Osteoblast (primary cell): ENCODE results near the gene LMX1B. TPM values are rescaled to one million over a fixed set of nuclear protein-coding genes. Genes with fewer than 3 reads are reported as not detected.

Experiments used
- DNase-seq: peaks from one replicate; pipeline ENCODE4 v3.0.0; 2011; ENCODE audit warnings: low spot score, mixed read lengths; ENCODE audit not compliant: insufficient read length; ENCODE audit errors: missing footprints
- H2AFZ ChIP-seq: 2 replicates; pipeline ENCODE4 v1.6.0; 2011; ENCODE audit warnings: mild to moderate bottlenecking, low read length
- H3K27ac ChIP-seq: 2 replicates; pipeline ENCODE4 v1.5.1; 2011; ENCODE audit warnings: mild to moderate bottlenecking, low read depth, low read length, moderate library complexity
- H3K27me3 ChIP-seq: 2 replicates; pipeline ENCODE4 v1.6.0; 2012; ENCODE audit warnings: mild to moderate bottlenecking, control low read depth, inconsistent platforms, low read length, moderate library complexity; ENCODE audit not compliant: insufficient read depth
- H3K36me3 ChIP-seq: 2 replicates; pipeline ENCODE4 v1.5.1; 2011; ENCODE audit warnings: mild to moderate bottlenecking, low read length, control low read depth, moderate library complexity; ENCODE audit not compliant: insufficient read depth
- H3K4me1 ChIP-seq: 2 replicates; pipeline ENCODE4 v1.5.1; 2011; ENCODE audit warnings: mild to moderate bottlenecking, low read length, control low read depth, moderate library complexity; ENCODE audit not compliant: insufficient read depth
- H3K4me2 ChIP-seq: 2 replicates; pipeline ENCODE4 v1.6.0; 2011; ENCODE audit warnings: mild to moderate bottlenecking, low read length; ENCODE audit not compliant: insufficient read depth
- H3K4me3 ChIP-seq: fragments of 200-600 bp; sonication (generic); 3 replicates; pipeline ENCODE4 v1.5.1; 2012; ENCODE audit warnings: mild to moderate bottlenecking, low read length, inconsistent platforms; ENCODE audit not compliant: insufficient read depth
- H3K79me2 ChIP-seq: 2 replicates; pipeline ENCODE4 v1.6.0; 2012; ENCODE audit warnings: mild to moderate bottlenecking, low read length, control low read depth, inconsistent platforms; ENCODE audit not compliant: insufficient read depth
- H3K9me3 ChIP-seq: 2 replicates; pipeline ENCODE4 v1.5.1; 2011; ENCODE audit warnings: low read depth, low read length, control low read depth
- H4K20me1 ChIP-seq: 2 replicates; pipeline ENCODE4 v1.6.0; 2012; ENCODE audit warnings: mild to moderate bottlenecking, low read length, control low read depth; ENCODE audit not compliant: insufficient read depth
- total RNA-seq: library from RNA; depleted of rRNA; stranded (reverse); fragments of >200 nt; gene quantifications from 2 replicates; pipeline ENCODE4 v1.2.3, GENCODE V29; 2012
- TF ChIP-seq, protein P1 (sequence below): IDR thresholded peaks from 2 replicates; pipeline ENCODE4 v1.5.1; 2011; ENCODE audit warnings: mild to moderate bottlenecking, low read depth, low read length, moderate library complexity; ENCODE audit errors: extremely low read depth

LMX1B gene
- total RNA-seq, 1 donor: under 0.01 TPM

DNA sequence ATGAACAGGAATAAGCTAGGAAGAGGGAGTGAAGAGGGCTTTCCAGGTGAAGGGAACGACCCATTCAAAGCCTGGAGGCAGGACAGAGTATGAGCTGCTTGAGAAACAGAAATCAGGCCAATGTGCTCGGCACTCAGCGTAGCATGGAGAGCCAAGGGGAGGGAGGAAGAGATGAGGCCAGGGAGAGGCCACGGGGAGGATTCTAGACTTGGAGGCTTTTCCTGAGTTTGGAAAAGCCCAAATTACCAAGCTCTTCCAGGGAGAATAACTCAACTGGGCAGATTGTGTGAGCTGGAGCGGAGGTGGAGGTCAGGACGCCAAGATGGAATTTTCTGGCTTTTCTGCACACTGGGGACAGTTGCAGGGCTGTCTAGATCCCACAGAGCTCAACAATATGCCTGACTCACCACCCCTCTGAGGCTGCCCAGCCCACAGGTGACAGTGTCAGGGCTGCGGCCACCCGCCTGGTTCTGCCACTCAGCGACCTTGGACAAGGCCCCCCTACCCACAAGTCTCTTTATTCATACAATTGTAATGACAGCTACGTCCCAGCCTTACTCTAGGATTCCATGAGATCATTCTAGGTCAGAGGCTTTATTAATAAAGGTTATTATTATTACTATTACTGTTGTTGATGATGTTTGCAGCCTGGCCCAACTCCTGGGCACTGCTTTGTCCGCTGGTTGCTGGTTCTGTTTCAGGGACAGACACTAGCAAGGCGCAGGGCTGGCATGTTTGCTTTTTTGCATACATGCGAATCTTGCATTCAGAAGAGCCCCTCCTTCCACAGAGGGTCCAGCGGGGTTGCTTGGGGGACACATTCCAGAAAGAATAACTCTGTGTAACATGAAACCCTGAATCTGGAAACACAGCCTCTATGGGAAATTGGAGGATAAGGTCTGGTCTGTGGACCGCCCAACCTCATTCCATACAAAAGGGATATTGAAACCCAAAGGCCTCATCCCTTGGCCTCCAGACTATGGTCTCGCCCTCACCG lies 9.4 kb upstream of the LMX1B start:
- TF ChIP-seq, protein P1, sequence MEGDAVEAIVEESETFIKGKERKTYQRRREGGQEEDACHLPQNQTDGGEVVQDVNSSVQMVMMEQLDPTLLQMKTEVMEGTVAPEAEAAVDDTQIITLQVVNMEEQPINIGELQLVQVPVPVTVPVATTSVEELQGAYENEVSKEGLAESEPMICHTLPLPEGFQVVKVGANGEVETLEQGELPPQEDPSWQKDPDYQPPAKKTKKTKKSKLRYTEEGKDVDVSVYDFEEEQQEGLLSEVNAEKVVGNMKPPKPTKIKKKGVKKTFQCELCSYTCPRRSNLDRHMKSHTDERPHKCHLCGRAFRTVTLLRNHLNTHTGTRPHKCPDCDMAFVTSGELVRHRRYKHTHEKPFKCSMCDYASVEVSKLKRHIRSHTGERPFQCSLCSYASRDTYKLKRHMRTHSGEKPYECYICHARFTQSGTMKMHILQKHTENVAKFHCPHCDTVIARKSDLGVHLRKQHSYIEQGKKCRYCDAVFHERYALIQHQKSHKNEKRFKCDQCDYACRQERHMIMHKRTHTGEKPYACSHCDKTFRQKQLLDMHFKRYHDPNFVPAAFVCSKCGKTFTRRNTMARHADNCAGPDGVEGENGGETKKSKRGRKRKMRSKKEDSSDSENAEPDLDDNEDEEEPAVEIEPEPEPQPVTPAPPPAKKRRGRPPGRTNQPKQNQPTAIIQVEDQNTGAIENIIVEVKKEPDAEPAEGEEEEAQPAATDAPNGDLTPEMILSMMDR: no peak
- peaks cover 30% of the 10 kb centered on the region for H3K27me3 ChIP-seq

DNA sequence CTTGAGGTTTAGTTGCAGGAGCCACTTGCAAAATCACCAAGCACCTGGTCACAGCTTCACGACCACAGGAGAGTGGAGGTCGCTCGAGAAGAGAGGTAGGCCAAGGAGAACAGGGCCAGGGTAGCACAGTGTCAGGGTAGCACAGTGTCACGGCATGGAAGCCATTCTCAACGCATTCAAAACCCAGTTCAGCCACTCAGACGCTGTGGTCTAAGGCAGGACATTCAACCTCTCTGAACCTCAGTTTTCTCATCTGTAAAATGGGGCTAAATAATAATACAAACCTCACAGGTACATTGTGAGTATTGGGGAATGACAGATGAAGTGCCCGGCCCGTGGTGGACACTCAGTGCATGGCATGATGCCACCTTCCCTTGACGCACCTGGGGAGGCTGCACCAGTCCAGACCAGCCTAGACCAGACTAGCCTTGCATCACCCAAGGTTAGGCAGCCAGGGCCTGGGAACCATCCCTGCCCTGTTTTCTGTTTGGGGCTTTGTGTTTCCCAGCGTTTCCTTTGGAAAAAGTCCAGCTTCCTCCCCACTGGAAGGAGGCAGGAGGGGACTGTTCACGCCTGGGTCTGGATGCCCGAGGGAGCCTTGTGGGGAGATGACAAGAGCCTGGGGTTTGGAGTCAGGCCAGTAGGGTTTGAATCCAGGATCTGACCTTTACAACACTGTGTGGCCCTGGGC lies 7.8 kb upstream of the LMX1B start:
- Histone ChIP-seq H3K9me3 (no peaks in the 10 kb centered on the region), H3K4me3 (no peak overlapping the region), H3K4me2 (no peak overlapping the region), H2AFZ (no peak overlapping the region), H4K20me1 (no peaks in the 10 kb centered on the region), H3K4me1 (no peaks in the 10 kb centered on the region), H3K36me3 (no peaks in the 10 kb centered on the region), H3K79me2 (no peaks in the 10 kb centered on the region), H3K27ac (no peak overlapping the region), H3K27me3 (peaks cover 45% of the 10 kb centered on the region)
- TF ChIP-seq, protein P1: no peak
- DNase-seq: peak; percentile 15

More for the DNA sequence above, 9.4 kb upstream of the LMX1B start:
- H3K4me3 ChIP-seq: no peak overlapping the region
- H3K9me3 ChIP-seq: no peaks in the 10 kb centered on the region
- H3K36me3 ChIP-seq: no peaks in the 10 kb centered on the region
- no peaks in the 10 kb centered on the region for H3K4me1 ChIP-seq
- no peak overlapping the region for H2AFZ ChIP-seq
- no peaks in the 10 kb centered on the region for H3K79me2 ChIP-seq
- peak; percentile 45 for DNase-seq
- H3K4me2 ChIP-seq: no peak overlapping the region
- no peak overlapping the region for H3K27ac ChIP-seq
- no peaks in the 10 kb centered on the region for H4K20me1 ChIP-seq

DNA sequence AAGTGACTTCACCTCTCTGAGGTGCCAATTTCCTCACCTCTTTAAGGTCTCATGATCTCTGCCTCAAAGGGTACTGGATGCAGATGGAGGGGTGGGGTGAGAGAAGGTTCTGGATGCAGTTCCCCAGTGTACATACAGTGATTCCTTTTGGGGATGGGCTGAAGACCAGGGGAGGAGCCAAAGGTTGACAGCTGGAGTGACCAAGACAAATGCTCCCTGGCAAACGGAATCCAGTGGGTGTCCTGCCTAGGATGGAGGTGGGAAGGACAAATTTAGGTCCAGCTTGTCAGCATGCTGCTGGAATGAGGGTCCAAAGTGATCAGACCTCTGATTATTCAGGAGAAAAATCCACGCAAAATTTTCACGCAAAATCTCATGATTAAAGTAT lies 7.3 kb upstream of the LMX1B start:
- TF ChIP-seq, protein P1: no peak
- no peaks in the 10 kb centered on the region for H3K9me3 ChIP-seq
- H3K79me2 ChIP-seq: no peaks in the 10 kb centered on the region
- DNase-seq: peak; percentile 46
- no peak overlapping the region for H3K27ac ChIP-seq
- no peak overlapping the region for H3K4me2 ChIP-seq
- H2AFZ ChIP-seq: no peak overlapping the region
- H3K4me1 ChIP-seq: no peaks in the 10 kb centered on the region
- H4K20me1 ChIP-seq: peaks cover 4% of the 10 kb centered on the region
- H3K36me3 ChIP-seq: no peaks in the 10 kb centered on the region
- peaks cover 48% of the 10 kb centered on the region for H3K27me3 ChIP-seq
- no peak overlapping the region for H3K4me3 ChIP-seq

DNA sequence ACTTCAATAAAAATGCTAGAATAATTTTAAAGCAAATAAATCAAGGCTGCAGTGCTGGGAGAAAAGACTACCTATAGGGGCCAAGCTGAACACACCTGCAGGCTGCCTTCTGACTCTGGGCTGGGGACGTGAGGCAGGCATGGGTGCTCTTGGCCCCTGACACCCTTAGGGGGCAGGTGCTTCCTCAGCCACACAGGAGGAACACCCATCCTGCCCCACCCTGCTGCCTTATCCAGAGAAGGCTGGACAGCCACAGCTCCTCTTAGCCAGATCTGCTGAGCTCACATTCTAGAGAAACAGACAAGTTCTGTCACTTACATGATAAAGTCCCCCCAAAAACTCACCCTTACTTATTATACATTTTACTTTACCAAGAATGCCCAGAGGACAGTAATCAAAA lies 6.6 kb upstream of the LMX1B start:
- Histone ChIP-seq H3K27me3 (peaks cover 54% of the 10 kb centered on the region), H3K4me1 (no peaks in the 10 kb centered on the region), H3K79me2 (no peaks in the 10 kb centered on the region), H3K36me3 (no peaks in the 10 kb centered on the region), H3K27ac (no peak overlapping the region), H2AFZ (no peak overlapping the region), H3K4me3 (no peak overlapping the region), H3K4me2 (no peak overlapping the region), H3K9me3 (no peaks in the 10 kb centered on the region), H4K20me1 (peaks cover 4% of the 10 kb centered on the region)
- DNase-seq: peak; percentile 30
- TF ChIP-seq, protein P1: no peak
